OCI-LY7 (cell line): ENCODE data around the gene RIC1. TPM values are rescaled to one million over a fixed set of nuclear protein-coding genes. Genes with fewer than 3 reads are reported as not detected.

ENCODE experiments used
- BruUV-seq: library from RNA; stranded (reverse); fragments of 400-500 nt; replicated peaks from 2 replicates; lab custom pipeline; 2021; lab: Mats Ljungman, UMichigan
- CTCF ChIA-PET: fragments of 300-600 bp; sonication (Branson Sonifier 250); formaldehyde crosslinking; loops from one replicate; lab custom pipeline; 2022; ENCODE audit warnings: antibody characterized with exemption; ENCODE audit not compliant: unreplicated experiment; lab: Charles Lee
- POLR2A ChIA-PET: fragments of 300-600 bp; sonication (Branson Sonifier 250); formaldehyde crosslinking; loops from one replicate; lab custom pipeline; 2022; ENCODE audit warnings: antibody characterized with exemption; lab: Charles Lee
- DNase-seq: peaks from one replicate; pipeline ENCODE4 v3.0.0-alpha.2; 2015; ENCODE audit warnings: low spot score
- H2AFZ ChIP-seq: fragments of 200-600 bp; sonication (generic), shearing (Covaris generic); 2 replicates; pipeline ENCODE4 v1.6.1; 2014; ENCODE audit warnings: mild to moderate bottlenecking, antibody characterized with exemption, low read length, moderate library complexity
- H3K27ac ChIP-seq: fragments of 200-600 bp; sonication (generic); 2 replicates; pipeline ENCODE4 v1.5.1; 2014; ENCODE audit warnings: mixed run types, low read depth, mild to moderate bottlenecking, moderate library complexity, low read length, inconsistent platforms; ENCODE audit not compliant: poor library complexity, severe bottlenecking
- H3K36me3 ChIP-seq: fragments of 200-600 bp; sonication (generic); 2 replicates; pipeline ENCODE4 v1.6.1; 2014; ENCODE audit warnings: mild to moderate bottlenecking, antibody characterized with exemption, low read length, moderate library complexity, mixed read lengths; ENCODE audit not compliant: insufficient read depth
- H3K4me1 ChIP-seq: fragments of 200-600 bp; sonication (generic); 2 replicates; pipeline ENCODE4 v1.5.1; 2014; ENCODE audit warnings: mild to moderate bottlenecking, low read length; ENCODE audit not compliant: insufficient read depth, poor library complexity, severe bottlenecking
- H3K4me2 ChIP-seq: fragments of 200-600 bp; sonication (generic); 2 replicates; pipeline ENCODE4 v1.6.1; 2014; ENCODE audit warnings: mild to moderate bottlenecking, low read length
- H3K4me3 ChIP-seq: fragments of 200-600 bp; sonication (generic); 2 replicates; pipeline ENCODE4 v1.5.1; 2014; ENCODE audit warnings: mild to moderate bottlenecking, low read depth, low read length; ENCODE audit not compliant: poor library complexity, severe bottlenecking
- H3K79me2 ChIP-seq: fragments of 200-600 bp; sonication (generic); 2 replicates; pipeline ENCODE4 v1.6.1; 2016; ENCODE audit warnings: low read depth, mild to moderate bottlenecking, low read length, moderate library complexity, mixed read lengths; ENCODE audit not compliant: insufficient read depth
- H3K9me2 ChIP-seq: fragments of 200-600 bp; sonication (generic); 2 replicates; pipeline ENCODE4 v1.6.1; 2016; ENCODE audit warnings: mild to moderate bottlenecking, low read length, mixed read lengths; ENCODE audit not compliant: insufficient read depth
- H3K9me3 ChIP-seq: fragments of 200-600 bp; sonication (generic); 2 replicates; pipeline ENCODE4 v1.6.1; 2014; ENCODE audit warnings: mild to moderate bottlenecking, mixed run types, low read length, mixed read lengths
- H4K20me1 ChIP-seq: fragments of 200-600 bp; sonication (generic); 2 replicates; pipeline ENCODE4 v1.6.1; 2014; ENCODE audit warnings: mild to moderate bottlenecking, antibody characterized with exemption, low read length, moderate library complexity, mixed read lengths; ENCODE audit not compliant: insufficient read depth
- CTCF ChIP-seq: fragments of 200-600 bp; sonication (generic); conservative IDR thresholded peaks from 2 replicates; pipeline ENCODE4 v1.5.1; 2014; ENCODE audit warnings: mild to moderate bottlenecking, antibody characterized with exemption, low read length, moderate library complexity, mixed read lengths
- EZH2phosphoT487 ChIP-seq: fragments of 200-600 bp; sonication (generic); IDR thresholded peaks from 2 replicates; pipeline ENCODE4 v1.6.1; 2018; ENCODE audit warnings: low read depth, borderline replicate concordance, mild to moderate bottlenecking, mixed run types, antibody characterized with exemption, low read length, moderate library complexity, mixed read lengths
- intact Hi-C: fragments of 100-400 bp; cut with micrococcal nuclease; formaldehyde crosslinking; loops from one replicate; pipeline ENCODE4 v1.10.0; 2022; ENCODE audit not compliant: unreplicated experiment
- total RNA-seq, 2 experiments: library from RNA; depleted of rRNA in 1 of 2; stranded (reverse); fragments of >200 nt in 1 of 2; shearing (Covaris generic) in 1 of 2; gene quantifications; 2 replicates each; pipeline ENCODE4 v1.2.3, GENCODE V29; 2014 to 2022

RIC1 gene
- total RNA-seq, 2 experiments from 2014 or later = 77.0 to 84.6 TPM

- TF ChIP-seq CTCF = no peak
- TF ChIP-seq EZH2phosphoT487 = no peak
- Histone ChIP-seq H3K9me3 (no peaks in the 10 kb centered on the region), H3K9me2 (no peaks in the 10 kb centered on the region), H3K4me3 (no peak overlapping the region), H3K4me1 (peaks cover 13% of the 10 kb centered on the region), H3K4me2 (no peak overlapping the region), H4K20me1 (0 out of 2 replicates have a peak, but pooled peaks cover 3% of the 10 kb centered on the region), H3K27ac (no peak overlapping the region), H2AFZ (no peak overlapping the region), H3K79me2 (no peaks in the 10 kb centered on the region), H3K36me3 (peaks cover 60% of the 10 kb centered on the region)
- BruUV-seq = no TSS peak
- POLR2A ChIA-PET = interaction anchor here (0.7 to 1.1 kb wide), 4 partner anchors 33 to 821 kb away, joined by 3 to 4 read pairs (median 3); no protein-coding TSS in a partner anchor
- intact Hi-C loops = no loop called here
- CTCF ChIA-PET = no interaction called here
- no peak for DNase-seq
Measured at GRCh38 chr9:5793812-5794211, 164.9 kb downstream of the RIC1 start.

- Histone ChIP-seq H3K79me2 (no peaks in the 10 kb centered on the region), H3K4me2 (no peak overlapping the region), H3K36me3 (peaks cover 59% of the 10 kb centered on the region), H2AFZ (no peak overlapping the region), H4K20me1 (0 out of 2 replicates have a peak, but pooled peaks cover 3% of the 10 kb centered on the region), H3K9me3 (no peaks in the 10 kb centered on the region), H3K27ac (no peak overlapping the region), H3K9me2 (no peaks in the 10 kb centered on the region), H3K4me3 (no peak overlapping the region), H3K4me1 (no peaks in the 10 kb centered on the region)
- ChIA-PET POLR2A (interaction anchor here (0.9 to 1.1 kb wide), 2 partner anchors 12 to 27 kb away, joined by 3 read pairs; no protein-coding TSS in a partner anchor), CTCF (no interaction called here)
- no peak for TF ChIP-seq CTCF
- no TSS peak for BruUV-seq
- intact Hi-C loops = no loop called here
- no peak for DNase-seq
Measured at GRCh38 chr9:5796298-5796697, 167.4 kb downstream of the RIC1 start.

GRCh38 chr9:5798581-5798980 is 169.7 kb downstream of the RIC1 start:
- Histone ChIP-seq H3K36me3 (peaks cover 60% of the 10 kb centered on the region), H4K20me1 (no peaks in the 10 kb centered on the region), H3K9me2 (no peaks in the 10 kb centered on the region), H3K27ac (no peak overlapping the region), H2AFZ (no peak overlapping the region), H3K79me2 (no peaks in the 10 kb centered on the region), H3K4me1 (no peaks in the 10 kb centered on the region), H3K4me3 (no peak overlapping the region), H3K9me3 (no peaks in the 10 kb centered on the region), H3K4me2 (no peak overlapping the region)
- ChIA-PET CTCF (no interaction called here), POLR2A (interaction anchor here (0.6 to 1.0 kb wide), 2 partner anchors 9 to 289 kb away, joined by 4 read pairs; no protein-coding TSS in a partner anchor)
- intact Hi-C loops = no loop called here
- no TSS peak for BruUV-seq
- DNase-seq = no peak
- TF ChIP-seq EZH2phosphoT487 (no peak), CTCF (no peak)
